MM.1S (cell line): ENCODE data around the gene ATG5.

Source experiments
- DNase-seq: peaks from one replicate; pipeline ENCODE4 v3.0.0-alpha.2; 2015
- H2AFZ ChIP-seq: fragments of 300-600 bp; sonication (generic); 2 replicates; pipeline ENCODE4 v1.6.0; 2016; ENCODE audit warnings: antibody characterized with exemption, low read length
- H3F3A ChIP-seq: fragments of 300-600 bp; sonication (generic); 2 replicates; pipeline ENCODE4 v1.6.1; 2016; ENCODE audit warnings: mild to moderate bottlenecking, antibody characterized with exemption, low read length, moderate library complexity, mixed read lengths; ENCODE audit not compliant: insufficient read depth
- H3K27ac ChIP-seq: fragments of 300-600 bp; sonication (generic); 2 replicates; pipeline ENCODE4 v1.5.1; 2016; ENCODE audit warnings: mild to moderate bottlenecking, low read length
- H3K27me3 ChIP-seq: fragments of 300-600 bp; sonication (generic); replicated peaks from 2 replicates; pipeline ENCODE4 v1.6.0; 2016; ENCODE audit warnings: low read length; ENCODE audit not compliant: insufficient read depth
- H3K36me3 ChIP-seq: fragments of 300-600 bp; sonication (generic); replicated peaks from 2 replicates; pipeline ENCODE4 v1.6.1; 2016; ENCODE audit warnings: mild to moderate bottlenecking, low read length, mixed read lengths; ENCODE audit not compliant: insufficient read depth
- H3K4me1 ChIP-seq: fragments of 300-600 bp; sonication (generic); 2 replicates; pipeline ENCODE4 v1.6.1; 2016; ENCODE audit warnings: low read length, mixed read lengths
- H3K4me2 ChIP-seq: fragments of 300-600 bp; sonication (generic); 2 replicates; pipeline ENCODE4 v1.6.0; 2016; ENCODE audit warnings: low read depth, low read length
- H3K4me3 ChIP-seq: fragments of 300-600 bp; sonication (generic); 2 replicates; pipeline ENCODE4 v1.5.1; 2016; ENCODE audit warnings: low read length, mixed read lengths
- H3K79me2 ChIP-seq: fragments of 300-600 bp; sonication (generic); 2 replicates; pipeline ENCODE4 v1.6.1; 2016; ENCODE audit warnings: mixed run types, low read length, mixed read lengths
- H3K9ac ChIP-seq: fragments of 300-600 bp; sonication (generic); 2 replicates; pipeline ENCODE4 v1.6.1; 2016; ENCODE audit warnings: low read length, mixed read lengths
- H3K9me2 ChIP-seq: fragments of 300-600 bp; sonication (generic); replicated peaks from 2 replicates; pipeline ENCODE4 v1.6.1; 2016; ENCODE audit warnings: mild to moderate bottlenecking, low read length, mixed read lengths; ENCODE audit not compliant: insufficient read depth
- H3K9me3 ChIP-seq: fragments of 300-600 bp; sonication (generic); replicated peaks from 2 replicates; pipeline ENCODE4 v1.6.1; 2016; ENCODE audit warnings: mild to moderate bottlenecking, low read length, mixed read lengths; ENCODE audit not compliant: insufficient read depth
- H4K20me1 ChIP-seq: fragments of 300-600 bp; sonication (generic); 2 replicates; pipeline ENCODE4 v1.6.1; 2016; ENCODE audit warnings: mild to moderate bottlenecking, low read length, moderate library complexity, mixed read lengths; ENCODE audit not compliant: insufficient read depth
- CTCF ChIP-seq: fragments of 300-600 bp; sonication (generic); IDR thresholded peaks from 2 replicates; pipeline ENCODE4 v1.5.1; 2016; ENCODE audit warnings: antibody characterized with exemption, low read length, mixed read lengths
- EZH2 ChIP-seq: fragments of 300-600 bp; sonication (generic); optimal IDR thresholded peaks from 2 replicates; pipeline ENCODE3; 2017; ENCODE audit warnings: low read depth, mild to moderate bottlenecking, antibody characterized with exemption, low read length, mixed read lengths
- EZH2phosphoT487 ChIP-seq: fragments of 300-600 bp; sonication (generic); IDR thresholded peaks from 2 replicates; pipeline ENCODE4 v1.6.1; 2018; ENCODE audit warnings: antibody characterized with exemption, low read length

The ATG5 gene

GRCh38 chr6:106134906-106135634 lies 190.5 kb downstream of the ATG5 start:
- no peak overlapping the region for H3K27ac ChIP-seq
- no peaks in the 10 kb centered on the region for H3K9me2 ChIP-seq
- no peak overlapping the region for H3K9ac ChIP-seq
- H3K27me3 ChIP-seq: no peaks in the 10 kb centered on the region
- no peaks in the 10 kb centered on the region for H3K79me2 ChIP-seq
- H3F3A ChIP-seq: no peaks in the 10 kb centered on the region
- no peaks in the 10 kb centered on the region for H3K36me3 ChIP-seq
- H2AFZ ChIP-seq: no peak overlapping the region
- no peak overlapping the region for H3K4me2 ChIP-seq
- H4K20me1 ChIP-seq: no peaks in the 10 kb centered on the region
- peaks cover 16% of the 10 kb centered on the region for H3K4me1 ChIP-seq
- no peak for DNase-seq
- no peaks in the 10 kb centered on the region for H3K9me3 ChIP-seq
- H3K4me3 ChIP-seq: no peak overlapping the region
- TF ChIP-seq EZH2 (no peak), CTCF (no peak), EZH2phosphoT487 (no peak)
